Measurements from ENCODE around the gene HTT-AS. TPM values are rescaled to one million over a fixed set of nuclear protein-coding genes. Genes with fewer than 3 reads are reported as not detected.

HTT-AS gene
- polyA plus RNA-seq, 1 donor from 2014 or later, result not detected

- Histone ChIP-seq H3K9me3 (ENCODE audit: low read length) (no peaks in the 10 kb centered on the region), H3K36me3 (ENCODE audit: insufficient read depth, low read length) (no peaks in the 10 kb centered on the region), H3K79me2 (replicated peaks; ENCODE audit: insufficient read depth, low read length) (no peaks in the 10 kb centered on the region), H2AFZ (ENCODE audit: low read depth, low read length) (no peak overlapping the region), H3K9ac (ENCODE audit: low read length) (no peak overlapping the region), H3F3A (ENCODE audit: insufficient read depth, low read length, poor library complexity, severe bottlenecking) (no peaks in the 10 kb centered on the region), H3K9me2 (ENCODE audit: insufficient read depth, low read length) (no peaks in the 10 kb centered on the region), H4K20me1 (ENCODE audit: insufficient read depth) (no peaks in the 10 kb centered on the region), H3K27me3 (ENCODE audit: insufficient read depth, low read depth, low read length) (no peaks in the 10 kb centered on the region), H3K4me2 (ENCODE audit: low read length) (no peak overlapping the region), H3K27ac (ENCODE audit: low read length) (no peak overlapping the region), H3K4me3 (ENCODE audit: low read length) (no peak overlapping the region)
- TF ChIP-seq TAF1 (IDR thresholded peaks at IDR 0.05; ENCODE audit: low read depth) (no peak), RAD21 (conservative IDR thresholded peaks at IDR 0.05) (no peak), MXI1 (conservative IDR thresholded peaks at IDR 0.05; ENCODE audit: poor library complexity, severe bottlenecking) (no peak), SMC3 (conservative IDR thresholded peaks at IDR 0.05; ENCODE audit: poor library complexity) (no peak), EZH2 (IDR thresholded peaks at IDR 0.05; ENCODE audit: borderline replicate concordance, insufficient read depth, low read length, poor library complexity, severe bottlenecking) (no peak), EP300 (conservative IDR thresholded peaks at IDR 0.05; ENCODE audit: poor library complexity, severe bottlenecking) (no peak), POLR2AphosphoS5 (IDR thresholded peaks at IDR 0.05) (no peak)
- TF ChIP-seq, protein P1, sequence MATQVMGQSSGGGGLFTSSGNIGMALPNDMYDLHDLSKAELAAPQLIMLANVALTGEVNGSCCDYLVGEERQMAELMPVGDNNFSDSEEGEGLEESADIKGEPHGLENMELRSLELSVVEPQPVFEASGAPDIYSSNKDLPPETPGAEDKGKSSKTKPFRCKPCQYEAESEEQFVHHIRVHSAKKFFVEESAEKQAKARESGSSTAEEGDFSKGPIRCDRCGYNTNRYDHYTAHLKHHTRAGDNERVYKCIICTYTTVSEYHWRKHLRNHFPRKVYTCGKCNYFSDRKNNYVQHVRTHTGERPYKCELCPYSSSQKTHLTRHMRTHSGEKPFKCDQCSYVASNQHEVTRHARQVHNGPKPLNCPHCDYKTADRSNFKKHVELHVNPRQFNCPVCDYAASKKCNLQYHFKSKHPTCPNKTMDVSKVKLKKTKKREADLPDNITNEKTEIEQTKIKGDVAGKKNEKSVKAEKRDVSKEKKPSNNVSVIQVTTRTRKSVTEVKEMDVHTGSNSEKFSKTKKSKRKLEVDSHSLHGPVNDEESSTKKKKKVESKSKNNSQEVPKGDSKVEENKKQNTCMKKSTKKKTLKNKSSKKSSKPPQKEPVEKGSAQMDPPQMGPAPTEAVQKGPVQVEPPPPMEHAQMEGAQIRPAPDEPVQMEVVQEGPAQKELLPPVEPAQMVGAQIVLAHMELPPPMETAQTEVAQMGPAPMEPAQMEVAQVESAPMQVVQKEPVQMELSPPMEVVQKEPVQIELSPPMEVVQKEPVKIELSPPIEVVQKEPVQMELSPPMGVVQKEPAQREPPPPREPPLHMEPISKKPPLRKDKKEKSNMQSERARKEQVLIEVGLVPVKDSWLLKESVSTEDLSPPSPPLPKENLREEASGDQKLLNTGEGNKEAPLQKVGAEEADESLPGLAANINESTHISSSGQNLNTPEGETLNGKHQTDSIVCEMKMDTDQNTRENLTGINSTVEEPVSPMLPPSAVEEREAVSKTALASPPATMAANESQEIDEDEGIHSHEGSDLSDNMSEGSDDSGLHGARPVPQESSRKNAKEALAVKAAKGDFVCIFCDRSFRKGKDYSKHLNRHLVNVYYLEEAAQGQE (IDR thresholded peaks at IDR 0.05; ENCODE audit: borderline replicate concordance), result no peak
Observed at GRCh38 chr4:3035249-3035648, 39.1 kb downstream of the HTT-AS start.

- Histone ChIP-seq H3K4me3 (ENCODE audit: low read length) (no peak overlapping the region), H3K9me2 (ENCODE audit: insufficient read depth, low read length) (no peaks in the 10 kb centered on the region), H3K79me2 (replicated peaks; ENCODE audit: insufficient read depth, low read length) (no peaks in the 10 kb centered on the region), H2AFZ (ENCODE audit: low read depth, low read length) (no peak overlapping the region), H3K27me3 (ENCODE audit: insufficient read depth, low read depth, low read length) (no peaks in the 10 kb centered on the region), H3F3A (ENCODE audit: insufficient read depth, low read length, poor library complexity, severe bottlenecking) (no peaks in the 10 kb centered on the region), H3K9me3 (ENCODE audit: low read length) (no peaks in the 10 kb centered on the region), H3K36me3 (ENCODE audit: insufficient read depth, low read length) (no peaks in the 10 kb centered on the region), H3K9ac (ENCODE audit: low read length) (no peak overlapping the region), H3K27ac (ENCODE audit: low read length) (no peak overlapping the region), H3K4me2 (ENCODE audit: low read length) (no peak overlapping the region), H4K20me1 (ENCODE audit: insufficient read depth) (no peaks in the 10 kb centered on the region)
- TF ChIP-seq EP300 (conservative IDR thresholded peaks at IDR 0.05; ENCODE audit: poor library complexity, severe bottlenecking) (no peak), EZH2 (IDR thresholded peaks at IDR 0.05; ENCODE audit: borderline replicate concordance, insufficient read depth, low read length, poor library complexity, severe bottlenecking) (no peak), MXI1 (conservative IDR thresholded peaks at IDR 0.05; ENCODE audit: poor library complexity, severe bottlenecking) (no peak), TAF1 (IDR thresholded peaks at IDR 0.05; ENCODE audit: low read depth) (no peak), POLR2AphosphoS5 (IDR thresholded peaks at IDR 0.05) (no peak), RAD21 (conservative IDR thresholded peaks at IDR 0.05) (no peak), SMC3 (conservative IDR thresholded peaks at IDR 0.05; ENCODE audit: poor library complexity) (no peak)
- TF ChIP-seq, protein P2, sequence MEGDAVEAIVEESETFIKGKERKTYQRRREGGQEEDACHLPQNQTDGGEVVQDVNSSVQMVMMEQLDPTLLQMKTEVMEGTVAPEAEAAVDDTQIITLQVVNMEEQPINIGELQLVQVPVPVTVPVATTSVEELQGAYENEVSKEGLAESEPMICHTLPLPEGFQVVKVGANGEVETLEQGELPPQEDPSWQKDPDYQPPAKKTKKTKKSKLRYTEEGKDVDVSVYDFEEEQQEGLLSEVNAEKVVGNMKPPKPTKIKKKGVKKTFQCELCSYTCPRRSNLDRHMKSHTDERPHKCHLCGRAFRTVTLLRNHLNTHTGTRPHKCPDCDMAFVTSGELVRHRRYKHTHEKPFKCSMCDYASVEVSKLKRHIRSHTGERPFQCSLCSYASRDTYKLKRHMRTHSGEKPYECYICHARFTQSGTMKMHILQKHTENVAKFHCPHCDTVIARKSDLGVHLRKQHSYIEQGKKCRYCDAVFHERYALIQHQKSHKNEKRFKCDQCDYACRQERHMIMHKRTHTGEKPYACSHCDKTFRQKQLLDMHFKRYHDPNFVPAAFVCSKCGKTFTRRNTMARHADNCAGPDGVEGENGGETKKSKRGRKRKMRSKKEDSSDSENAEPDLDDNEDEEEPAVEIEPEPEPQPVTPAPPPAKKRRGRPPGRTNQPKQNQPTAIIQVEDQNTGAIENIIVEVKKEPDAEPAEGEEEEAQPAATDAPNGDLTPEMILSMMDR (IDR thresholded peaks at IDR 0.05; ENCODE audit: poor library complexity, severe bottlenecking), result no peak
- TF ChIP-seq, protein P1 (IDR thresholded peaks at IDR 0.05; ENCODE audit: borderline replicate concordance), result no peak
Observed at GRCh38 chr4:3034231-3034630, 40.1 kb downstream of the HTT-AS start.

Data from neural cell (in vitro differentiated cells).